ENCODE measurements around the gene USP16. TPM values are rescaled to one million over a fixed set of nuclear protein-coding genes. Genes with fewer than 3 reads are reported as not detected.

USP16 gene
- total and polyA plus RNA-seq, 2 of the 13 experiments (the other 11 are each of a cell fraction or from before 2014, with no cell fraction given) = 16.5 to 46.9 TPM

DNA sequence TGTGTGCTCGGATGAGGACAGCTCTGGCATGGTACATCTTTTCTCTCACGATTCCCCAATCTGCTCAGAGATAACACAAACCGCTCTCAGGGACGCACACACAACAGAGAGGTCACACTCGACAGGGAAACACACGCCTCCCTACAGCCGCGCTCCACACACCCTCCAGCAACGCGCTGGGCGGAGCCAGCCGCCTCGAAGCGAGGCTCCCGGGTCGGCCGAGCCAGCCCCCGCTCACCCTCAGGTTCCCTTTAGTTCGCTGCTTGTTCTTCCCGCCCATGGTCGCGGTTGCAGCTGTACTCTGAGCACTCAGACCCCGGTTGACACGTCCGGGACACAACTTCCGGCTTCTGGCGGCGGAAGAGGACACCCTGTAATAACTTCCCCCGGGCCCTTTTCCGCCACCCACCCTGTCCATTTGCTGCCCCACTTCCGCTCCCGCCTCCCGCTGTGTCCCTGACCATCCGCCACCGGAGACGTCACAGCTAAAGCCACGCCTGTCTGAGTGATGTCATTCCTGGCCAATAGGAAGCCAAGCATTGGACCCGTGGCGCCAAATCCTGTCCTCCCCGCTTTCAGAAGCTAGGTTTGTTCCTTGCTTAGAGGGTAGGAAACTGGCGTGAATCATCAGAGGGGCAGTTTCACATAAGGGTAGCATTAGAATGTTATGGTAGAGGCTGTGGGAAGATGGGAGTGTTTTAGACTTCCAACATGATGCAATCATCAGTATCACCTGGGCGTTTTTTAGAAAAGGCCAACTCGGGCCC, 31.8 kb upstream of the USP16 start, which contains the start of gene LTN1 (continued):
- TF ChIP-seq ARID4A (CRISPR knock-in tag; IDR thresholded peaks at IDR 0.05; ENCODE audit: borderline replicate concordance) (peak; percentile 98), ZUFSP (CRISPR knock-in tag; IDR thresholded peaks at IDR 0.05; ENCODE audit: borderline replicate concordance) (no peak), ZNF331 (CRISPR knock-in tag; IDR thresholded peaks at IDR 0.05) (no peak), FOSL1 (CRISPR knock-in tag; IDR thresholded peaks at IDR 0.05; ENCODE audit: borderline replicate concordance) (no peak), CEBPB (IDR thresholded peaks at IDR 0.05; ENCODE audit: borderline replicate concordance, low read depth, low read length) (peak; percentile 71), EED (CRISPR knock-in tag; IDR thresholded peaks at IDR 0.05) (no peak), ZMYM4 (CRISPR knock-in tag; IDR thresholded peaks at IDR 0.05) (peak; percentile 91), THAP11 (CRISPR knock-in tag; IDR thresholded peaks at IDR 0.05) (peak; percentile 95), NFYB (CRISPR knock-in tag; IDR thresholded peaks at IDR 0.05) (peak; percentile 97), ZNF75D (CRISPR knock-in tag; IDR thresholded peaks at IDR 0.05; ENCODE audit: borderline replicate concordance) (no peak)
- TF ChIP-seq, protein P1, sequence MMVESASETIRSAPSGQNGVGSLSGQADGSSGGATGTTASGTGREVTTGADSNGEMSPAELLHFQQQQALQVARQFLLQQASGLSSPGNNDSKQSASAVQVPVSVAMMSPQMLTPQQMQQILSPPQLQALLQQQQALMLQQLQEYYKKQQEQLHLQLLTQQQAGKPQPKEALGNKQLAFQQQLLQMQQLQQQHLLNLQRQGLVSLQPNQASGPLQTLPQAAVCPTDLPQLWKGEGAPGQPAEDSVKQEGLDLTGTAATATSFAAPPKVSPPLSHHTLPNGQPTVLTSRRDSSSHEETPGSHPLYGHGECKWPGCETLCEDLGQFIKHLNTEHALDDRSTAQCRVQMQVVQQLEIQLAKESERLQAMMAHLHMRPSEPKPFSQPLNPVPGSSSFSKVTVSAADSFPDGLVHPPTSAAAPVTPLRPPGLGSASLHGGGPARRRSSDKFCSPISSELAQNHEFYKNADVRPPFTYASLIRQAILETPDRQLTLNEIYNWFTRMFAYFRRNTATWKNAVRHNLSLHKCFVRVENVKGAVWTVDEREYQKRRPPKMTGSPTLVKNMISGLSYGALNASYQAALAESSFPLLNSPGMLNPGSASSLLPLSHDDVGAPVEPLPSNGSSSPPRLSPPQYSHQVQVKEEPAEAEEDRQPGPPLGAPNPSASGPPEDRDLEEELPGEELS (CRISPR knock-in tag; IDR thresholded peaks at IDR 0.05) = peak; percentile 61
- TF ChIP-seq, protein P2, sequence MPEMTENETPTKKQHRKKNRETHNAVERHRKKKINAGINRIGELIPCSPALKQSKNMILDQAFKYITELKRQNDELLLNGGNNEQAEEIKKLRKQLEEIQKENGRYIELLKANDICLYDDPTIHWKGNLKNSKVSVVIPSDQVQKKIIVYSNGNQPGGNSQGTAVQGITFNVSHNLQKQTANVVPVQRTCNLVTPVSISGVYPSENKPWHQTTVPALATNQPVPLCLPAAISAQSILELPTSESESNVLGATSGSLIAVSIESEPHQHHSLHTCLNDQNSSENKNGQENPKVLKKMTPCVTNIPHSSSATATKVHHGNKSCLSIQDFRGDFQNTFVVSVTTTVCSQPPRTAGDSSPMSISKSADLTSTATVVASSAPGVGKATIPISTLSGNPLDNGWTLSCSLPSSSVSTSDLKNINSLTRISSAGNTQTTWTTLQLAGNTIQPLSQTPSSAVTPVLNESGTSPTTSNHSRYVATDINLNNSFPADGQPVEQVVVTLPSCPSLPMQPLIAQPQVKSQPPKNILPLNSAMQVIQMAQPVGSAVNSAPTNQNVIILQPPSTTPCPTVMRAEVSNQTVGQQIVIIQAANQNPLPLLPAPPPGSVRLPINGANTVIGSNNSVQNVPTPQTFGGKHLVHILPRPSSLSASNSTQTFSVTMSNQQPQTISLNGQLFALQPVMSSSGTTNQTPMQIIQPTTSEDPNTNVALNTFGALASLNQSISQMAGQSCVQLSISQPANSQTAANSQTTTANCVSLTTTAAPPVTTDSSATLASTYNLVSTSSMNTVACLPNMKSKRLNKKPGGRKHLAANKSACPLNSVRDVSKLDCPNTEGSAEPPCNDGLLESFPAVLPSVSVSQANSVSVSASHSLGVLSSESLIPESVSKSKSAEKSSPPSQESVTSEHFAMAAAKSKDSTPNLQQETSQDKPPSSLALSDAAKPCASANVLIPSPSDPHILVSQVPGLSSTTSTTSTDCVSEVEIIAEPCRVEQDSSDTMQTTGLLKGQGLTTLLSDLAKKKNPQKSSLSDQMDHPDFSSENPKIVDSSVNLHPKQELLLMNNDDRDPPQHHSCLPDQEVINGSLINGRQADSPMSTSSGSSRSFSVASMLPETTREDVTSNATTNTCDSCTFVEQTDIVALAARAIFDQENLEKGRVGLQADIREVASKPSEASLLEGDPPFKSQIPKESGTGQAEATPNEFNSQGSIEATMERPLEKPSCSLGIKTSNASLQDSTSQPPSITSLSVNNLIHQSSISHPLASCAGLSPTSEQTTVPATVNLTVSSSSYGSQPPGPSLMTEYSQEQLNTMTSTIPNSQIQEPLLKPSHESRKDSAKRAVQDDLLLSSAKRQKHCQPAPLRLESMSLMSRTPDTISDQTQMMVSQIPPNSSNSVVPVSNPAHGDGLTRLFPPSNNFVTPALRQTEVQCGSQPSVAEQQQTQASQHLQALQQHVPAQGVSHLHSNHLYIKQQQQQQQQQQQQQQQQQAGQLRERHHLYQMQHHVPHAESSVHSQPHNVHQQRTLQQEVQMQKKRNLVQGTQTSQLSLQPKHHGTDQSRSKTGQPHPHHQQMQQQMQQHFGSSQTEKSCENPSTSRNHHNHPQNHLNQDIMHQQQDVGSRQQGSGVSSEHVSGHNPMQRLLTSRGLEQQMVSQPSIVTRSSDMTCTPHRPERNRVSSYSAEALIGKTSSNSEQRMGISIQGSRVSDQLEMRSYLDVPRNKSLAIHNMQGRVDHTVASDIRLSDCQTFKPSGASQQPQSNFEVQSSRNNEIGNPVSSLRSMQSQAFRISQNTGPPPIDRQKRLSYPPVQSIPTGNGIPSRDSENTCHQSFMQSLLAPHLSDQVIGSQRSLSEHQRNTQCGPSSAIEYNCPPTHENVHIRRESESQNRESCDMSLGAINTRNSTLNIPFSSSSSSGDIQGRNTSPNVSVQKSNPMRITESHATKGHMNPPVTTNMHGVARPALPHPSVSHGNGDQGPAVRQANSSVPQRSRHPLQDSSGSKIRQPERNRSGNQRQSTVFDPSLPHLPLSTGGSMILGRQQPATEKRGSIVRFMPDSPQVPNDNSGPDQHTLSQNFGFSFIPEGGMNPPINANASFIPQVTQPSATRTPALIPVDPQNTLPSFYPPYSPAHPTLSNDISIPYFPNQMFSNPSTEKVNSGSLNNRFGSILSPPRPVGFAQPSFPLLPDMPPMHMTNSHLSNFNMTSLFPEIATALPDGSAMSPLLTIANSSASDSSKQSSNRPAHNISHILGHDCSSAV (CRISPR knock-in tag; IDR thresholded peaks at IDR 0.05; ENCODE audit: borderline replicate concordance) = no peak

All from HepG2 (cell line).